ENCODE data around the gene RUNX1. TPM values are rescaled to one million over a fixed set of nuclear protein-coding genes. Genes with fewer than 3 reads are reported as not detected.

Gene RUNX1
- total and polyA plus RNA-seq, 2 of the 13 experiments (the other 11 are each of a cell fraction or from before 2014, with no cell fraction given) = 5.4 to 6.4 TPM

- TF ChIP-seq, protein P1, sequence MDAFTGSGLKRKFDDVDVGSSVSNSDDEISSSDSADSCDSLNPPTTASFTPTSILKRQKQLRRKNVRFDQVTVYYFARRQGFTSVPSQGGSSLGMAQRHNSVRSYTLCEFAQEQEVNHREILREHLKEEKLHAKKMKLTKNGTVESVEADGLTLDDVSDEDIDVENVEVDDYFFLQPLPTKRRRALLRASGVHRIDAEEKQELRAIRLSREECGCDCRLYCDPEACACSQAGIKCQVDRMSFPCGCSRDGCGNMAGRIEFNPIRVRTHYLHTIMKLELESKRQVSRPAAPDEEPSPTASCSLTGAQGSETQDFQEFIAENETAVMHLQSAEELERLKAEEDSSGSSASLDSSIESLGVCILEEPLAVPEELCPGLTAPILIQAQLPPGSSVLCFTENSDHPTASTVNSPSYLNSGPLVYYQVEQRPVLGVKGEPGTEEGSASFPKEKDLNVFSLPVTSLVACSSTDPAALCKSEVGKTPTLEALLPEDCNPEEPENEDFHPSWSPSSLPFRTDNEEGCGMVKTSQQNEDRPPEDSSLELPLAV (CRISPR knock-in tag; conservative IDR thresholded peaks at IDR 0.05; ENCODE audit: low read depth) = no peak
- TF ChIP-seq ZNF335 (CRISPR knock-in tag; IDR thresholded peaks at IDR 0.05) (no peak), ZNF329 (CRISPR knock-in tag; IDR thresholded peaks at IDR 0.05; ENCODE audit: low read depth) (no peak), ZNF510 (CRISPR knock-in tag; IDR thresholded peaks at IDR 0.05; ENCODE audit: low read depth) (no peak), ZNF367 (CRISPR knock-in tag; IDR thresholded peaks at IDR 0.05; ENCODE audit: borderline replicate concordance) (no peak), SNAPC2 (CRISPR knock-in tag; IDR thresholded peaks at IDR 0.05) (no peak), POGZ (CRISPR knock-in tag; IDR thresholded peaks at IDR 0.05) (peak; percentile 57; the same call in 1 of the 2 replicates), ZNF230 (CRISPR knock-in tag; IDR thresholded peaks at IDR 0.05) (no peak), KAT2B (IDR thresholded peaks at IDR 0.05; ENCODE audit: borderline replicate concordance, low read depth, low read length) (no peak), ZXDC (CRISPR knock-in tag; IDR thresholded peaks at IDR 0.05) (no peak), ZNF281 (CRISPR knock-in tag; IDR thresholded peaks at IDR 0.05; ENCODE audit: borderline replicate concordance) (peak; percentile 17; the same call in 1 of the 2 replicates), ZNF264 (CRISPR knock-in tag; IDR thresholded peaks at IDR 0.05) (no peak), ELF1 (CRISPR knock-in tag; IDR thresholded peaks at IDR 0.05) (no peak), PAWR (CRISPR knock-in tag; IDR thresholded peaks at IDR 0.05; ENCODE audit: borderline replicate concordance) (no peak), ZUFSP (CRISPR knock-in tag; IDR thresholded peaks at IDR 0.05; ENCODE audit: borderline replicate concordance) (no peak), PAF1 (CRISPR knock-in tag; IDR thresholded peaks at IDR 0.05) (no peak), RBM39 (IDR thresholded peaks at IDR 0.05; ENCODE audit: low read depth, low read length, poor library complexity, severe bottlenecking) (no peak), PHF5A (CRISPR knock-in tag; IDR thresholded peaks at IDR 0.05; ENCODE audit: low read depth, unreplicated experiment) (no peak)
- TF ChIP-seq, protein P2, sequence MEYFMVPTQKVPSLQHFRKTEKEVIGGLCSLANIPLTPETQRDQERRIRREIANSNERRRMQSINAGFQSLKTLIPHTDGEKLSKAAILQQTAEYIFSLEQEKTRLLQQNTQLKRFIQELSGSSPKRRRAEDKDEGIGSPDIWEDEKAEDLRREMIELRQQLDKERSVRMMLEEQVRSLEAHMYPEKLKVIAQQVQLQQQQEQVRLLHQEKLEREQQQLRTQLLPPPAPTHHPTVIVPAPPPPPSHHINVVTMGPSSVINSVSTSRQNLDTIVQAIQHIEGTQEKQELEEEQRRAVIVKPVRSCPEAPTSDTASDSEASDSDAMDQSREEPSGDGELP (IDR thresholded peaks at IDR 0.05; ENCODE audit: borderline replicate concordance, low read depth) = no peak
- TF ChIP-seq, protein P3, sequence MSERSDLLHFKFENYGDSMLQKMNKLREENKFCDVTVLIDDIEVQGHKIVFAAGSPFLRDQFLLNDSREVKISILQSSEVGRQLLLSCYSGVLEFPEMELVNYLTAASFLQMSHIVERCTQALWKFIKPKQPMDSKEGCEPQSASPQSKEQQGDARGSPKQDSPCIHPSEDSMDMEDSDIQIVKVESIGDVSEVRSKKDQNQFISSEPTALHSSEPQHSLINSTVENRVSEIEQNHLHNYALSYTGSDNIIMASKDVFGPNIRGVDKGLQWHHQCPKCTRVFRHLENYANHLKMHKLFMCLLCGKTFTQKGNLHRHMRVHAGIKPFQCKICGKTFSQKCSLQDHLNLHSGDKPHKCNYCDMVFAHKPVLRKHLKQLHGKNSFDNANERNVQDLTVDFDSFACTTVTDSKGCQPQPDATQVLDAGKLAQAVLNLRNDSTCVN (CRISPR knock-in tag; IDR thresholded peaks at IDR 0.05; ENCODE audit: borderline replicate concordance) = no peak
These were observed 29.5 kb downstream of the RUNX1 start (continued) for GRCh38 chr21:35019631-35020032.

All from HepG2 (cell line).